H9 (cell line): ENCODE data around the gene MPL. TPM values are rescaled to one million over a fixed set of nuclear protein-coding genes. Genes with fewer than 3 reads are reported as not detected.

Experiments used
- DNase-seq: peaks from one replicate; pipeline ENCODE4 v3.0.0-alpha.2; 2017
- H2AFZ ChIP-seq: one replicate; pipeline ENCODE4 v1.6.1; 2013; ENCODE audit warnings: mild to moderate bottlenecking, low read length, control low read depth, moderate library complexity
- H2AK5ac ChIP-seq: 2 replicates; pipeline ENCODE4 v1.6.1; 2013; ENCODE audit warnings: low read length, control low read depth, mixed read lengths; ENCODE audit not compliant: insufficient read length
- H2BK120ac ChIP-seq: one replicate; pipeline ENCODE4 v1.6.1; 2013; ENCODE audit warnings: low read depth, mild to moderate bottlenecking, low read length, control low read depth, inconsistent platforms; ENCODE audit not compliant: poor library complexity, severe bottlenecking
- H2BK12ac ChIP-seq: 2 replicates; pipeline ENCODE4 v1.6.1; 2013; ENCODE audit warnings: low read length, control low read depth, mixed read lengths, low read depth; ENCODE audit not compliant: insufficient read length
- H2BK15ac ChIP-seq: 2 replicates; pipeline ENCODE4 v1.6.1; 2013; ENCODE audit warnings: low read depth, low read length, control low read depth
- H2BK20ac ChIP-seq: one replicate; pipeline ENCODE4 v1.6.1; 2013; ENCODE audit warnings: low read depth, mild to moderate bottlenecking, low read length, control low read depth, inconsistent platforms; ENCODE audit not compliant: poor library complexity, severe bottlenecking
- H2BK5ac ChIP-seq: 2 replicates; pipeline ENCODE4 v1.6.1; 2013; ENCODE audit warnings: low read length, control low read depth, mixed read lengths; ENCODE audit not compliant: insufficient read length
- H3K14ac ChIP-seq: 2 replicates; pipeline ENCODE4 v1.6.1; 2013; ENCODE audit warnings: low read length, control low read depth; ENCODE audit not compliant: insufficient read depth
- H3K18ac ChIP-seq: 2 replicates; pipeline ENCODE4 v1.6.1; 2013; ENCODE audit warnings: low read depth, mild to moderate bottlenecking, mixed read lengths, low read length, control low read depth; ENCODE audit not compliant: insufficient read length
- H3K23ac ChIP-seq: 2 replicates; pipeline ENCODE4 v1.6.1; 2013; ENCODE audit warnings: low read length, control low read depth, mixed read lengths, low read depth; ENCODE audit not compliant: insufficient read length
- H3K23me2 ChIP-seq: 2 replicates; pipeline ENCODE4 v1.6.1; 2013; ENCODE audit warnings: low read depth, mild to moderate bottlenecking, mixed read lengths, low read length, control low read depth; ENCODE audit not compliant: insufficient read length, poor library complexity, severe bottlenecking
- H3K27ac ChIP-seq: 2 replicates; pipeline ENCODE4 v1.5.1; 2013; ENCODE audit warnings: low read length, control low read depth, mixed read lengths, low read depth; ENCODE audit not compliant: insufficient read length
- H3K27me3 ChIP-seq: 2 replicates; pipeline ENCODE4 v1.6.1; 2013; ENCODE audit warnings: low read length, control low read depth, inconsistent platforms; ENCODE audit not compliant: insufficient read depth
- H3K4ac ChIP-seq: 2 replicates; pipeline ENCODE4 v1.6.1; 2013; ENCODE audit warnings: low read depth, mild to moderate bottlenecking, control low read depth, inconsistent platforms, low read length, moderate library complexity
- H3K4me1 ChIP-seq: 2 replicates; pipeline ENCODE4 v1.6.1; 2013; ENCODE audit warnings: low read length, control low read depth, inconsistent platforms; ENCODE audit not compliant: insufficient read depth
- H3K4me2 ChIP-seq: 2 replicates; pipeline ENCODE4 v1.6.1; 2013; ENCODE audit warnings: low read length, control low read depth, mixed read lengths; ENCODE audit not compliant: insufficient read length, insufficient read depth
- H3K56ac ChIP-seq: 2 replicates; pipeline ENCODE4 v1.6.1; 2013; ENCODE audit warnings: low read depth, mild to moderate bottlenecking, mixed read lengths, low read length, control low read depth; ENCODE audit not compliant: insufficient read length
- H3K79me1 ChIP-seq: 2 replicates; pipeline ENCODE4 v1.6.1; 2013; ENCODE audit warnings: low read depth, mild to moderate bottlenecking, moderate library complexity, low read length, control low read depth, inconsistent platforms; ENCODE audit not compliant: insufficient read depth, poor library complexity, severe bottlenecking
- H3K79me2 ChIP-seq: 2 replicates; pipeline ENCODE4 v1.6.1; 2013; ENCODE audit warnings: low read length, control low read depth, inconsistent platforms; ENCODE audit not compliant: insufficient read depth
- H3K9ac ChIP-seq: 2 replicates; pipeline ENCODE4 v1.6.1; 2013; ENCODE audit warnings: low read length, control low read depth, mixed read lengths; ENCODE audit not compliant: insufficient read length; ENCODE audit errors: extremely low read depth
- H3K9me3 ChIP-seq: one replicate; pipeline ENCODE4 v1.6.1; 2013; ENCODE audit warnings: low read depth, low read length, inconsistent platforms; ENCODE audit not compliant: control insufficient read depth
- H3T11ph ChIP-seq: one replicate; pipeline ENCODE4 v1.6.1; 2013; ENCODE audit warnings: mild to moderate bottlenecking, low read length, control low read depth, inconsistent platforms
- H4K20me1 ChIP-seq: one replicate; pipeline ENCODE4 v1.6.1; 2013; ENCODE audit not compliant: control insufficient read depth, insufficient read length, insufficient read depth
- H4K5ac ChIP-seq: 2 replicates; pipeline ENCODE4 v1.6.1; 2013; ENCODE audit warnings: low read depth, mild to moderate bottlenecking, mixed read lengths, low read length, control low read depth; ENCODE audit not compliant: insufficient read length
- H4K8ac ChIP-seq: replicated peaks from 2 replicates; pipeline ENCODE4 v1.6.1; 2013; ENCODE audit warnings: low read length, control low read depth, mixed read lengths, low read depth; ENCODE audit not compliant: insufficient read length
- H4K91ac ChIP-seq: 2 replicates; pipeline ENCODE4 v1.6.1; 2013; ENCODE audit warnings: low read depth, mild to moderate bottlenecking, moderate library complexity, mixed read lengths, low read length, control low read depth; ENCODE audit not compliant: insufficient read length
- H3K27ac Mint-ChIP-seq, 3 experiments: 2 replicates in 2 of 3; 3 replicates in 1 of 3; pipeline ENCODE4 v1.8.0; 2020 to 2021; ENCODE audit warnings: mixed read lengths in 3 of 3, mild to moderate bottlenecking in 1 of 3, moderate library complexity in 1 of 3
- H3K27me3 Mint-ChIP-seq: 2 replicates; pipeline ENCODE4 v1.8.0; 2021; ENCODE audit warnings: low read depth, mild to moderate bottlenecking, moderate library complexity, mixed read lengths
- H3K36me3 Mint-ChIP-seq, 3 experiments: 2 replicates in 2 of 3; 3 replicates in 1 of 3; pipeline ENCODE4 v1.8.0; 2020 to 2021; ENCODE audit warnings: low read depth in 3 of 3, mixed read lengths in 3 of 3; ENCODE audit not compliant: insufficient read depth in 1 of 3
- H3K4me1 Mint-ChIP-seq, 2 experiments: 2 replicates each; pipeline ENCODE4 v1.8.0; 2020; ENCODE audit warnings: mixed read lengths in 2 of 2
- H3K4me3 Mint-ChIP-seq, 2 experiments: 2 replicates in 1 of 2; 3 replicates in 1 of 2; pipeline ENCODE4 v1.8.0; 2020 to 2021; ENCODE audit warnings: mild to moderate bottlenecking in 2 of 2, mixed read lengths in 2 of 2, moderate library complexity in 1 of 2
- H3K9me3 Mint-ChIP-seq, 2 experiments: 2 replicates in 1 of 2; 3 replicates in 1 of 2; pipeline ENCODE4 v1.8.0; 2020; ENCODE audit warnings: mild to moderate bottlenecking in 2 of 2, mixed read lengths in 2 of 2, moderate library complexity in 1 of 2
- CTCF ChIP-seq: fragments of 200-600 bp; sonication (generic); conservative IDR thresholded peaks from 3 replicates; pipeline ENCODE4 v1.8.0; 2021; ENCODE audit warnings: antibody characterized with exemption, mild to moderate bottlenecking
- WGBS: extraction: QIAGEN DNeasy Blood & Tissue Kit; methylation state at CpG from one replicate; pipeline ENCODE4 v1.1.7; 2013; ENCODE audit warnings: missing lambda C conversion rate, low lambda C conversion rate, mixed read lengths; ENCODE audit not compliant: insufficient read length; ENCODE audit errors: extremely low coverage; 5-methylcytosine and 5-hydroxymethylcytosine counted together
- total RNA-seq: library from RNA; stranded (reverse); gene quantifications from 2 replicates; pipeline ENCODE4 v1.2.1, GENCODE V29; 2021

The MPL gene
- total RNA-seq, 1 experiment from 2014 or later = not detected

- no peak overlapping the region for H3K27ac ChIP-seq
- H3K9ac ChIP-seq = no peak overlapping the region
- no peak overlapping the region for H4K8ac ChIP-seq
- H3K9me3 Mint-ChIP-seq = no peaks in the 10 kb centered on the region
- H3K36me3 Mint-ChIP-seq = no peaks in the 10 kb centered on the region; a peak in 1 of 7 replicates
- no peak overlapping the region for H2BK20ac ChIP-seq
- no peak overlapping the region for H3T11ph ChIP-seq
- H3K4me2 ChIP-seq = no peak overlapping the region
- H3K27me3 ChIP-seq = no peaks in the 10 kb centered on the region
- no peak overlapping the region for H2BK120ac ChIP-seq
- peak overlapping the region in 1 of 3 experiments; percentile 32; a peak in 1 of 7 replicates for H3K27ac Mint-ChIP-seq
- H4K5ac ChIP-seq = no peak overlapping the region
- H2BK12ac ChIP-seq = no peak overlapping the region
- no peak overlapping the region for H2BK5ac ChIP-seq
- H2AFZ ChIP-seq = no peak overlapping the region
- no peaks in the 10 kb centered on the region for H3K79me1 ChIP-seq
- H3K4me1 ChIP-seq = no peaks in the 10 kb centered on the region
- no peaks in the 10 kb centered on the region for H4K20me1 ChIP-seq
- DNase-seq = no peak
- peaks cover 14 to 21% of the 10 kb centered on the region in 2 experiments; a peak in 3 of 4 replicates for H3K4me1 Mint-ChIP-seq
- no peaks in the 10 kb centered on the region for H3K23me2 ChIP-seq
- H3K27me3 Mint-ChIP-seq = peaks cover 19% of the 10 kb centered on the region
- no peak overlapping the region for H3K4me3 Mint-ChIP-seq
- WGBS = no CpG with 5 or more reads among the region's 3 CpGs
- no peak overlapping the region for H3K23ac ChIP-seq
- no peak overlapping the region for H2BK15ac ChIP-seq
- H3K4ac ChIP-seq = no peak overlapping the region
- H3K18ac ChIP-seq = no peak overlapping the region
- no peak overlapping the region; the same call in 1 of the 2 replicates for H3K14ac ChIP-seq
- H3K56ac ChIP-seq = no peak overlapping the region
- TF ChIP-seq CTCF = no peak
- H4K91ac ChIP-seq = no peak overlapping the region
- no peaks in the 10 kb centered on the region for H3K79me2 ChIP-seq
- no peak overlapping the region for H2AK5ac ChIP-seq
- no peaks in the 10 kb centered on the region for H3K9me3 ChIP-seq
Observed at GRCh38 chr1:43305461-43305860, 32.2 kb upstream of the MPL start.
